ENCODE data around the gene ABCE1.
A peak's percentile ranks its signal among the peaks of the same experiment; 100 is the strongest.

The ABCE1 gene

DNA sequence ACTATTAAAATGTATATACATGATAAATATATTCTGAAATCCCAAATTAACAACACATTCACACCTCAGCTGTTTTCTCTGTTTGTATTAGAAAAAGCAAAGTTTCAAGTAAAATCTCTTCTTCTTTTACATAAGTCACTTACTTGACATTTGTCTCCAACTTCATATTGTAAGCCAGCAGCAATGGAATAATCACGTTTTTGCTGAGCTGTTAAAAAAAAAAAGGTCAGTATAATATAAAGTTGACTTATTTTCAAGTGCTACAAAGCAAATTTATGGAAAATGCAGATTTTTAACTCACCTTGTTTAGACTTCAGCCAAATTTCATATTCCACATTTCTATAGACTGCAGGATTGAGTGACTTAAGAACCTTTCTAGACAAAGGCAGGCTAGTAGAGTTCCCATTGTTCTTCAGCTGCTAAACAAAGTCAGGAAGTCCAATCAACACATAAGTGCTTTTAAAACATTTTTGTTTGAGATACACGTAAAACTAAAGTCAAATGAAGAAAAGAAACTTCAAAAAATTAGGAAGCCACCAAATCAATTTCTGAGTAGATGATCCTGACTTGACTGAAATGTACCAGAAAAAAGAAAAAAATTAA, 57.3 kb downstream of the ABCE1 start:
- H3K27ac ChIP-seq (ENCODE audit: low read length) = no peak overlapping the region
- H3K4me1 ChIP-seq (ENCODE audit: control insufficient read depth, low read depth, low read length) = no peaks in the 10 kb centered on the region
- no peak overlapping the region for H3K9ac ChIP-seq (ENCODE audit: low read length)
- no peaks in the 10 kb centered on the region for H3K9me3 ChIP-seq (ENCODE audit: control insufficient read depth, low read depth, low read length)
- no peak overlapping the region for H3K4me3 ChIP-seq (ENCODE audit: low read length)
- H3K27me3 ChIP-seq (ENCODE audit: control insufficient read depth, insufficient read depth, low read length) = no peaks in the 10 kb centered on the region
- peaks cover 53% of the 10 kb centered on the region for H3K36me3 ChIP-seq (ENCODE audit: control insufficient read depth, low read depth, low read length)

DNA sequence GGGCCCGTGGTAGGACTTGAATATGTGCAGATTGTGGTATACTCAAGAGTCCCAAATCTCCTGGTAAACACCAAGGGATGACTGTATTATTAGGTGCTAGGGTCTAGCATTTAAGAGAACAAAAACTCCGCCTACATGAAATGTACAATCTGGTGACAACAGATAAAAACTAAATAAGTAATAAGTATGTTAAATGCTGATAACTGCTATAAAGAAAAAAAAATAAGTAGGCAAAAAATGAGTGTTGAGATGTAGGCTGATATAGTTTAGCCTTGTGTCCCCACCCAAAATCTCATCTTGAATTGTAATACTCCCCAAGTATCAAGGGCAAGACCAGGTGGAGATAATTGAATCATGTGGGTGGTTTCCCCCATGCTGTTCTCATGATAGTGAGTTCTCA, 58.9 kb downstream of the ABCE1 start:
- no peaks in the 10 kb centered on the region for H3K27me3 ChIP-seq (ENCODE audit: control insufficient read depth, insufficient read depth, low read length)
- H3K36me3 ChIP-seq (ENCODE audit: control insufficient read depth, low read depth, low read length) = peaks cover 53% of the 10 kb centered on the region
- H3K9ac ChIP-seq (ENCODE audit: low read length) = no peak overlapping the region
- no peak overlapping the region for H3K27ac ChIP-seq (ENCODE audit: low read length)
- H3K4me3 ChIP-seq (ENCODE audit: low read length) = no peak overlapping the region
- H3K9me3 ChIP-seq (ENCODE audit: control insufficient read depth, low read depth, low read length) = no peaks in the 10 kb centered on the region
- no peaks in the 10 kb centered on the region for H3K4me1 ChIP-seq (ENCODE audit: control insufficient read depth, low read depth, low read length)

DNA sequence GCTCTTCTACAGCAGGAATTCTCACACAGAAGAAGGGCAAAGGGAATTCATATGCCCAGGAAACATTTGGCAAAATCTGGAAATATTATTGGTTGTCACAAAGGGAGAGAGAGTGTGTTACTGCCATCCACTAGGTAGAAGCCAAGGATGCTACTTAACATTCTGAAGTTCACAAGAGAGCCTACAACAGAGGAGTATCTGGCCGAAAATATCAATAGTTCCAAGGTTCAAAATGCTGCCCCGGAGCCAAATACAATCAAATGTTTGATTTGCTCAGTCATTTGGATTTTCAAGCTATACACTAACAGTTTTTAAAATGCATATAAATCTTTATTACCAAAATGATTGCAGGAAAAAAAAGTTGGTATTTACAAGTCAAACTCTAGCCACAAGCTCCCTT, 63.4 kb downstream of the ABCE1 start:
- Histone ChIP-seq H3K27me3 (ENCODE audit: control insufficient read depth, insufficient read depth, low read length) (no peaks in the 10 kb centered on the region), H3K9ac (ENCODE audit: low read length) (no peak overlapping the region), H3K4me1 (ENCODE audit: control insufficient read depth, low read depth, low read length) (no peaks in the 10 kb centered on the region), H3K27ac (ENCODE audit: low read length) (no peak overlapping the region), H3K9me3 (ENCODE audit: control insufficient read depth, low read depth, low read length) (no peaks in the 10 kb centered on the region), H3K4me3 (ENCODE audit: low read length) (no peak overlapping the region), H3K36me3 (ENCODE audit: control insufficient read depth, low read depth, low read length) (peaks cover 41% of the 10 kb centered on the region)

DNA sequence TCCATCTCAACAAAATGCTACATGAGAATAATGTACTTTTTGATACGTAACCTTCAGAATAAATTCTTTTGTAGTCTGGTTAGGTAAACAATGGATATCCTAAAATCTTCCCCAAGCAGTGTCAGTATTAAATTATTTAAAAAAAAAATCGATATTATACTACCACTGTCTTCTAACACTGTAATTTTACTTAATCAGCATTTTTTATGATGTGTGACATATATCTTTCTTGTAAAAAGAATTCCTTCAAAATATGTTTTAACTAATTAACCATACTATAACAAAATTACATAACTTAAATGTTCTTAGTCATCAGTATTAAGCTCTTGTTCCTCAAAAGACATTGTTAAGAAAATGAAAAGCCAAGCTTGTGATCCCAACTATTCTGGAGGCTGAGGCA, 69.8 kb downstream of the ABCE1 start:
- H3K36me3 ChIP-seq (ENCODE audit: control insufficient read depth, low read depth, low read length) = peaks cover 26% of the 10 kb centered on the region
- H3K4me1 ChIP-seq (ENCODE audit: control insufficient read depth, low read depth, low read length) = no peaks in the 10 kb centered on the region
- no peak overlapping the region for H3K4me3 ChIP-seq (ENCODE audit: low read length)
- H3K27ac ChIP-seq (ENCODE audit: low read length) = no peak overlapping the region
- no peak overlapping the region for H3K9ac ChIP-seq (ENCODE audit: low read length)
- H3K9me3 ChIP-seq (ENCODE audit: control insufficient read depth, low read depth, low read length) = no peaks in the 10 kb centered on the region
- H3K27me3 ChIP-seq (ENCODE audit: control insufficient read depth, insufficient read depth, low read length) = no peaks in the 10 kb centered on the region

DNA sequence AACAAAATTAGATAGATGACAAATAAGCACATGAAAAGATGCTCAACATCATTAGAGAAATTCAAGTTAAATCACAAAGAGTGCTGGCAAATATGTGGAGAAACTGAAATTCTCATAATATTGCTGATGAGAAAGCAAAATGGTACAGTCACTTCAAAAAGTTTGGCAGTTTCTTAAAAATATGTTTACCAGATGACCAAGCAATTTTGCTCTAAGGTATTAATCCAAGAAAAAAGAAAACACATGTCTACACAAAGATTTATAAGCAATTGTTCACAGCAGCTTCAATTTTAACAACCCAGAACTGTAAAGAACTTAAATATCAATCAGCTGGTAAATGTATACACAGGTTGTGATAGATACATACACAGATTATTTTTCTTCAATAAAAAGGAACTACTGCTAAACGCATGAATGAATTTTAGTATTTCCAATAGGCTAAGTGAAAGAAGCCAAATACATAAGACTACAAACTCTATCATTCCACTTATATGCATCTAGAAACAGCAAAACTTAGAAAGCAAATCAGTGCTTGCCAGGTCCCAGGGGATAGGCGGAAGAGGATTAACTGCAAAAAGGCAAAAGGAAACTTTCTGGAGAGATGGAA, 70.6 kb downstream of the ABCE1 start:
- H3K36me3 ChIP-seq (ENCODE audit: control insufficient read depth, low read depth, low read length) = peaks cover 26% of the 10 kb centered on the region
- no peak overlapping the region for H3K4me3 ChIP-seq (ENCODE audit: low read length)
- H3K27me3 ChIP-seq (ENCODE audit: control insufficient read depth, insufficient read depth, low read length) = no peaks in the 10 kb centered on the region
- no peaks in the 10 kb centered on the region for H3K4me1 ChIP-seq (ENCODE audit: control insufficient read depth, low read depth, low read length)
- no peak overlapping the region for H3K27ac ChIP-seq (ENCODE audit: low read length)
- no peaks in the 10 kb centered on the region for H3K9me3 ChIP-seq (ENCODE audit: control insufficient read depth, low read depth, low read length)
- H3K9ac ChIP-seq (ENCODE audit: low read length) = no peak overlapping the region

DNA sequence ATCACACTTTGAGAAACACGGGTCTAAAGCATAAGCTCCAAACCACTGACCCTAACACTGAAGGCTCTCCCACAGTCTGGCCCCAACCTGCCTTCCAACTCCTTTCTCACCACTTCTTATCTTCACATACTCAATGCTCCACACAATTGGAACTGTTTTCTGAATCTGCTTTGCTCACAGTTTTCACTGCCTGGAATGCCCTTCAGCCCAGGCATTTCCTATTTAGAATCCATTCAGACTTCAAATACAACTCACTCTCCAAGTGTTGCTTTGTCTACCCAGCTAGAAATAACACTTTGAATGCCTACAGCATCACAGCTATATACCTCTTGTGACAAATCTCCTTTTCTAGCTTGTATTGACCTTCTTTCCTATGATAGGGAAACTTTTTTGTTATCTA, 72.1 kb downstream of the ABCE1 start:
- no peak overlapping the region for H3K27ac ChIP-seq (ENCODE audit: low read length)
- no peak overlapping the region for H3K9ac ChIP-seq (ENCODE audit: low read length)
- H3K9me3 ChIP-seq (ENCODE audit: control insufficient read depth, low read depth, low read length) = no peaks in the 10 kb centered on the region
- H3K4me3 ChIP-seq (ENCODE audit: low read length) = no peak overlapping the region
- no peaks in the 10 kb centered on the region for H3K27me3 ChIP-seq (ENCODE audit: control insufficient read depth, insufficient read depth, low read length)
- H3K36me3 ChIP-seq (ENCODE audit: control insufficient read depth, low read depth, low read length) = peaks cover 27% of the 10 kb centered on the region
- no peaks in the 10 kb centered on the region for H3K4me1 ChIP-seq (ENCODE audit: control insufficient read depth, low read depth, low read length)

DNA sequence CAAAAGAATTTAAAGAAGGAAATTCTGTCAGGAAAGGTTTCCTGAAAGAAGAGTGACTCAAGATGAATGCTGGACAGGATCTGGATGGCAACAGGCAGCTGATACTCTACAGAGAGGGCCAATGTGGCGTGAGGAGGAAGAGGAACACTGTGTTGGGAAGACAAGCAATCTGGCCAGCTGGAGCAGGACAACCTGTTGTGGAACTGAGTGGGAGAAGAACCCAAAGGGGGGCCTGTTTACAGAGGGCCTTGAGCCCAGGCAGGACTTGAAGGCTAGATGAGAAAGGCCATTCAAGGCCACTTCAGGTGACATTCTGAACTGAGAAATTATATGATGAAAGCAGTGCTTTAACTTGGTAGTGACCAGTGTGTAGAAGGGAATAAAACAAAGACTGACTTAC, 73.8 kb downstream of the ABCE1 start:
- Histone ChIP-seq H3K4me1 (ENCODE audit: control insufficient read depth, low read depth, low read length) (no peaks in the 10 kb centered on the region), H3K9me3 (ENCODE audit: control insufficient read depth, low read depth, low read length) (no peaks in the 10 kb centered on the region), H3K9ac (ENCODE audit: low read length) (no peak overlapping the region), H3K36me3 (ENCODE audit: control insufficient read depth, low read depth, low read length) (peaks cover 27% of the 10 kb centered on the region), H3K27ac (ENCODE audit: low read length) (no peak overlapping the region), H3K4me3 (ENCODE audit: low read length) (no peak overlapping the region), H3K27me3 (ENCODE audit: control insufficient read depth, insufficient read depth, low read length) (no peaks in the 10 kb centered on the region)

DNA sequence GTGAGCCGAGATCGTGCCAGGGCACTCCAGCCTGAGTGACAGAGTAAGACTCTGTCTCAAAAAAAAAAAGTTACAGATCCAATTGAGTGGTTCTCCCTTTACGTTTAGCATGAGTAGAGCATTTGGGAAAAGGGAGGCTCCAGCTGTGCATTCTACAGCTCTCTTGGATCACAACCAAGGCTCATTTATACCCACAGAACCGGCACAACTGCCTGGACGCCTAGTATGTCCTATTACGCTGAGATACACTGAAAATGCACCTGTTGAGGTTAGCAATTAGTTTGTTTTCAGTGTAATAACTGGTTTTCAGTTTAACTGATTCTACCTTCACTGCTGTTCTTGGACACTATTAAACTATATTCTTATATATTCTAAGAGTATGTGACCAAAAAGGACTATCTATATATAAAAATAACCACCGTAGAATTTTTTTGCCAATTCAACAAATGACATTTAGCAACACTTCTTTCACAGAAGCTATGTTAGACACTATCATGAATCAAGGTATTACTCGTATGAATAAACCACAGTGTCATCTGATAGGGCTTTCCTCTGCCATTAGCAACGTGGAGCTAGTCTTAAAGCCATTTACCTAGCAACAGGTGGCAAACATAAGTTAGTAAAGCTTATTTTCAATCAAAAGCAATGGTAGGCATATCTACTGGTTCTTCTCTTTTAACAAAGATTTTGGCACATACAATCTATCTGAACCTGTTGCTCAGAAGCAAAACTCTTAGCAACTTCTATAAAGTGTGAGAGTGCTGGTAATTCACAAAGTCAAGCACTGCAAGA, 78.7 kb downstream of the ABCE1 start:
- H3K27me3 ChIP-seq (ENCODE audit: control insufficient read depth, insufficient read depth, low read length) = no peaks in the 10 kb centered on the region
- no peak overlapping the region for H3K4me3 ChIP-seq (ENCODE audit: low read length)
- H3K9ac ChIP-seq (ENCODE audit: low read length) = no peak overlapping the region
- H3K4me1 ChIP-seq (ENCODE audit: control insufficient read depth, low read depth, low read length) = peaks cover 21% of the 10 kb centered on the region
- peaks cover 12% of the 10 kb centered on the region for H3K36me3 ChIP-seq (ENCODE audit: control insufficient read depth, low read depth, low read length)
- no peak overlapping the region for H3K27ac ChIP-seq (ENCODE audit: low read length)
- no peaks in the 10 kb centered on the region for H3K9me3 ChIP-seq (ENCODE audit: control insufficient read depth, low read depth, low read length)

DNA sequence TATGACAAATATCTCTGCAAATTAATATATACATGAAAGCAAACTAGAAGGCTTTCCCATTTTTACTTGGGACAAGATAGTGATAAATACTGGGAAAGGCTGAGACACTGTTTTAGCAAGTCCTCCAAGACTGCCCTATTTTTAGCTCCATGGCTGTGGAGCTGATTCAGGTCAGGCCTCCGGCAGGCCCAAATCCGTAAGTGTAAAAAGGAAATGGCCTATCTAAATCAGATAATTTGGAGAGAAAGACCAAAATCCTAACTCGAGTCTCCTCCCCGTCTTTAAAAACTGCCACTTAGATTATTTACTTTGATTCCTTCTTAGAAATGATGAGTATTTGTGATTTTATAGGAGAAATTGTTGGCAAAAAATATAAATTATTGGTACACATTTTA, 79.4 kb downstream of the ABCE1 start:
- Histone ChIP-seq H3K27me3 (ENCODE audit: control insufficient read depth, insufficient read depth, low read length) (no peaks in the 10 kb centered on the region), H3K4me3 (ENCODE audit: low read length) (peak overlapping the region; percentile 81), H3K9ac (ENCODE audit: low read length) (no peak overlapping the region), H3K36me3 (ENCODE audit: control insufficient read depth, low read depth, low read length) (peaks cover 9% of the 10 kb centered on the region), H3K27ac (ENCODE audit: low read length) (no peak overlapping the region), H3K4me1 (ENCODE audit: control insufficient read depth, low read depth, low read length) (peaks cover 21% of the 10 kb centered on the region), H3K9me3 (ENCODE audit: control insufficient read depth, low read depth, low read length) (no peaks in the 10 kb centered on the region)

DNA sequence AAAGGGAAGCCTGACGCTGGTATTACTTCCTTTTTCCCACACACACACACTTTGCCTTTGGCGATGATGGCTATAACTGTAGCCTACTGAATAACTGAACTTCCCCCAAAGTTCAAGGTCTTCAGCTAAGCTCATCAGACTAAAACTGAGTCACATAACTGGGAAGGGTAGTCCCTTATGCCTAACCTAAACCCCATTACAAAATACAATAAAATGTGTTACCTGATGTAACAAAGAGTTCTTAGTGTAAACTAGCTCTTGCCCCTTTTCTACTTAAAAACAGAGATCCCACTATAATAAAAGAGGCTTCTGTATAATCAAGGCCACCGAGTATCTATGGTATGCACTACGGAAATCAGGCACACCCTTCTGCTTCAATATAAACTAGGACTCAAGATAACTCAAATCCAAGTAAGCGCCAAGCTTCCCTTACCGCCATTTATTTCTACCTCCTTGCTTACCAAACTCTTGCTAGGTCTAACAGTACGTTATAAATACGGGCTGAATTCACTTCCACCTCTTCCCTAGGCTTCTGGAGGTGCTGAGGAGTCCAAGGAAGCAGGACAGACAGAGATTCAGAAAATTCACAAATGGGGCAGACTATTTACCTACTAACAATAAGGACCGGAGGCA, 79.9 kb downstream of the ABCE1 start:
- H3K36me3 ChIP-seq (ENCODE audit: control insufficient read depth, low read depth, low read length) = peaks cover 9% of the 10 kb centered on the region
- peak overlapping the region; percentile 81 for H3K4me3 ChIP-seq (ENCODE audit: low read length)
- H3K27me3 ChIP-seq (ENCODE audit: control insufficient read depth, insufficient read depth, low read length) = no peaks in the 10 kb centered on the region
- no peaks in the 10 kb centered on the region for H3K9me3 ChIP-seq (ENCODE audit: control insufficient read depth, low read depth, low read length)
- no peak overlapping the region for H3K27ac ChIP-seq (ENCODE audit: low read length)
- H3K9ac ChIP-seq (ENCODE audit: low read length) = peak overlapping the region; percentile 54
- H3K4me1 ChIP-seq (ENCODE audit: control insufficient read depth, low read depth, low read length) = peaks cover 21% of the 10 kb centered on the region

DNA sequence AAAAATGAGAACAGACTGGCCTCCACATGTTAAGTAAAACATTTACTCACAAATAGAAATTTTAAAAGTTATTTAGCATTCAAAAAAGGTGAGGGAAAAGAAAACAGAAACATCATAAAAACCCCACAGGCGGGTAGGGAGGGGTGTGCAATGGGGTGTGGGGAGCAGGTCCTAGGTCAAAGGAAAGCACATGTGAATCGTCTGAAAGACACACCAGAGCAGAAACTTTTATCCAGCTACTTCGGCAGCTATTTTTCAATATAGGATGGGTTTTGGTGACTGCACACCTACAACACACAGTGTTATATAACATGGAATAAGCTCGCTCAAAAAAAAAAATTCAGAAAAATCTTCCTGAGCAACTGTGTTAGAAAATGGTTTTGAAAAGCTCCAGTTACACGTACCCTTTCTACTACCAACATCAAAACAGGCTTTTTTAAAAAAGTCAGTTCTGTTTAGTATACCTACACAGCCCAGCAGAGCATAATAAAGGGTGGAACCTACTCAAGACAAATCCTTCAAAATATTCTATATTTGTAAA, 80.7 kb downstream of the ABCE1 start:
- Histone ChIP-seq H3K4me1 (ENCODE audit: control insufficient read depth, low read depth, low read length) (peaks cover 21% of the 10 kb centered on the region), H3K9ac (ENCODE audit: low read length) (peak overlapping the region; percentile 54), H3K27me3 (ENCODE audit: control insufficient read depth, insufficient read depth, low read length) (no peaks in the 10 kb centered on the region), H3K9me3 (ENCODE audit: control insufficient read depth, low read depth, low read length) (no peaks in the 10 kb centered on the region), H3K36me3 (ENCODE audit: control insufficient read depth, low read depth, low read length) (peaks cover 5% of the 10 kb centered on the region), H3K4me3 (ENCODE audit: low read length) (peak overlapping the region; percentile 81), H3K27ac (ENCODE audit: low read length) (no peak overlapping the region)

All from iPS-18a (cell line).